ENCODE results near the gene PRKAR2A. TPM values are rescaled to one million over a fixed set of nuclear protein-coding genes. Genes with fewer than 3 reads are reported as not detected.
A peak's percentile ranks its signal among the peaks of the same experiment; 100 is the strongest.
"Not testable (repeated sequence)": the region's sequence is repeated elsewhere in the genome, so short reads cannot be mapped to it uniquely, and the experiment has no call there.

The PRKAR2A gene
- total RNA-seq, 1 experiment from 2014 or later = 29.3 TPM

GRCh38 chr3:48776854-48777253 is 70.8 kb downstream of the PRKAR2A start:
- Histone ChIP-seq H3K27me3 (ENCODE audit: control insufficient read depth, insufficient read depth, low read length) (no peaks in the 10 kb centered on the region), H3K36me3 (replicated peaks; ENCODE audit: control insufficient read depth, insufficient read depth, low read length) (no peaks in the 10 kb centered on the region), H3K4me3 (ENCODE audit: insufficient read depth, low read depth, low read length) (no peak overlapping the region)
- DNase-seq = no peak

DNA sequence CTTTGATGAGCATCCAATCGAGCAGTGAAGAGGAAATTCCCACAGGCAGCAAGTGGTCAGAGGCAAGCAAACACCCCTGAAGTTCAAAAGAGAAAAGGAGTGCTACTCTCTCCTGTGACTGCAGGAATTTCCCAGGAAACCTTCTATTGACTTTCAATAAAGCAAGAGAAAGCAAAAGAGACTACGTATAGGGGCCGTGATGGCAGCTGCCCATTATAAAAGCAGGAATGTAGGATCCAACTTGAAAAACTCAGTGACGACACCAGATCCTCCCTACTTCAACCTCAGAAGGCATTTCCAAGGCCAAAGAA is 77.5 kb downstream of the PRKAR2A start:
- H3K4me3 ChIP-seq (ENCODE audit: insufficient read depth, low read depth, low read length) = no peak overlapping the region
- H3K36me3 ChIP-seq (replicated peaks; ENCODE audit: control insufficient read depth, insufficient read depth, low read length) = no peaks in the 10 kb centered on the region; the same call in 1 of the 2 replicates
- DNase-seq = peak; percentile 18
- no peaks in the 10 kb centered on the region for H3K27me3 ChIP-seq (ENCODE audit: control insufficient read depth, insufficient read depth, low read length)

DNA sequence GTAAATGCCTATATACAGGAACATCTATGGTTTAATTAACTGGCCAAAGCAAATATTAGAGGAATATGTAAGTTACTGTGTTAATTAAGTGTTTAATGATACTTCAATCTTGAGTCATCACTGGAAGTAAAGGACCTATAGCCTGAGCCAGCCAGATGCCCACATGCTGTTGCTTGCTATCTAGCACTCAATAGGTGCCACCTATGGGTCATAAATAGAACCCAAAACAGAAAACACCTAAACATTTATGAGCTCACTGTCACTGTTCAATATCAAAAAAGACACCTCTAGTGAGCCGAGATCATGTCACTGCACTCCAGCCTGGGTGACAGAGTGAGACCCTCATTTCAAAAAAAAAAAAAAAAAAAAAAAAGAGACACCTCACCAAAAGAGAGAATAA is 82.3 kb downstream of the PRKAR2A start:
- H3K4me3 ChIP-seq (ENCODE audit: insufficient read depth, low read depth, low read length) = no peak overlapping the region
- DNase-seq = peak; percentile 23
- no peaks in the 10 kb centered on the region for H3K27me3 ChIP-seq (ENCODE audit: control insufficient read depth, insufficient read depth, low read length)
- no peaks in the 10 kb centered on the region; the same call in 1 of the 2 replicates for H3K36me3 ChIP-seq (replicated peaks; ENCODE audit: control insufficient read depth, insufficient read depth, low read length)

- no peak overlapping the region for H3K4me3 ChIP-seq (ENCODE audit: insufficient read depth, low read depth, low read length)
- no peak for DNase-seq
- H3K36me3 ChIP-seq (replicated peaks; ENCODE audit: control insufficient read depth, insufficient read depth, low read length) = no peaks in the 10 kb centered on the region; the same call in 1 of the 2 replicates
- no peaks in the 10 kb centered on the region for H3K27me3 ChIP-seq (ENCODE audit: control insufficient read depth, insufficient read depth, low read length)
These were observed 84.9 kb downstream of the PRKAR2A start for GRCh38 chr3:48762816-48763215.

- DNase-seq; H3K4me3 ChIP-seq (ENCODE audit: insufficient read depth, low read depth, low read length); H3K36me3 ChIP-seq (replicated peaks; ENCODE audit: control insufficient read depth, insufficient read depth, low read length); H3K27me3 ChIP-seq (ENCODE audit: control insufficient read depth, insufficient read depth, low read length): not testable (repeated sequence)
These were observed 87.6 kb downstream of the PRKAR2A start for GRCh38 chr3:48759991-48760540.

GRCh38 chr3:48759531-48759930 is 88.1 kb downstream of the PRKAR2A start:
- H3K27me3 ChIP-seq (ENCODE audit: control insufficient read depth, insufficient read depth, low read length); H3K36me3 ChIP-seq (replicated peaks; ENCODE audit: control insufficient read depth, insufficient read depth, low read length); DNase-seq: not testable (repeated sequence)

GRCh38 chr3:48759071-48759470 is 88.6 kb downstream of the PRKAR2A start:
- Histone ChIP-seq H3K27me3 (ENCODE audit: control insufficient read depth, insufficient read depth, low read length) (no peaks in the 10 kb centered on the region), H3K4me3 (ENCODE audit: insufficient read depth, low read depth, low read length) (no peak overlapping the region), H3K36me3 (replicated peaks; ENCODE audit: control insufficient read depth, insufficient read depth, low read length) (no peaks in the 10 kb centered on the region; the same call in 1 of the 2 replicates)
- no peak for DNase-seq

More at GRCh38 chr3:48759531-48759930, 88.1 kb downstream of the PRKAR2A start:
- H3K4me3 ChIP-seq (ENCODE audit: insufficient read depth, low read depth, low read length) = not testable (repeated sequence)

- no peak for DNase-seq
- no peaks in the 10 kb centered on the region; the same call in 1 of the 2 replicates for H3K36me3 ChIP-seq (replicated peaks; ENCODE audit: control insufficient read depth, insufficient read depth, low read length)
- no peaks in the 10 kb centered on the region for H3K27me3 ChIP-seq (ENCODE audit: control insufficient read depth, insufficient read depth, low read length)
These were observed 91.0 kb downstream of the PRKAR2A start for GRCh38 chr3:48756640-48757039.

GRCh38 chr3:48750856-48751255 is 96.8 kb downstream of the PRKAR2A start:
- no peak overlapping the region for H3K4me3 ChIP-seq (ENCODE audit: insufficient read depth, low read depth, low read length)
- H3K36me3 ChIP-seq (replicated peaks; ENCODE audit: control insufficient read depth, insufficient read depth, low read length) = peaks cover 2% of the 10 kb centered on the region
- no peak for DNase-seq
- H3K27me3 ChIP-seq (ENCODE audit: control insufficient read depth, insufficient read depth, low read length) = no peaks in the 10 kb centered on the region

More at GRCh38 chr3:48756640-48757039, 91.0 kb downstream of the PRKAR2A start:
- no peak overlapping the region for H3K4me3 ChIP-seq (ENCODE audit: insufficient read depth, low read depth, low read length)

DNA sequence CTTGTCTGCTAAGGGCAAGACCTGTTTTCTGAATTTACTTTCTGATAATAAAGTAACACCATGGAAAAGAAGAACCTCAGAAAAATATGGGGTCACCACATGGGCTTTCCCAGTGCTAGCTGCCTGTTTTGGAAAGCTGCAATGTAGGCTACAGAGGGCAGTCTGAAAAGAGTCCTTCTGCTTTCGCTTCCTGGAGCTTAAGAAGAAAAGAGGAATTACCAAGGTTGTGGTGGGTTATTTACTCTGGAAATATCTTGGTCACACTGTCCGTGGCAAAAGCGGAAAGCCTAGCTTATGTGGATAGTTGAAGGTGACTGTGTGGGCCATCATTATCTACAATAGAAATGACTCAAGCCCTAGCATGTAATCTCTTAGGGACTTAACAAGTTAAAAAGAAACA is 98.9 kb downstream of the PRKAR2A start:
- Histone ChIP-seq H3K4me3 (ENCODE audit: insufficient read depth, low read depth, low read length) (no peak overlapping the region), H3K36me3 (replicated peaks; ENCODE audit: control insufficient read depth, insufficient read depth, low read length) (peaks cover 2% of the 10 kb centered on the region), H3K27me3 (ENCODE audit: control insufficient read depth, insufficient read depth, low read length) (no peaks in the 10 kb centered on the region)
- no peak for DNase-seq

- peaks cover 2% of the 10 kb centered on the region for H3K36me3 ChIP-seq (replicated peaks; ENCODE audit: control insufficient read depth, insufficient read depth, low read length)
- H3K27me3 ChIP-seq (ENCODE audit: control insufficient read depth, insufficient read depth, low read length) = no peaks in the 10 kb centered on the region
- no peak for DNase-seq
- H3K4me3 ChIP-seq (ENCODE audit: insufficient read depth, low read depth, low read length) = no peak overlapping the region
These were observed 100.0 kb downstream of the PRKAR2A start for GRCh38 chr3:48747706-48748105.

DNA sequence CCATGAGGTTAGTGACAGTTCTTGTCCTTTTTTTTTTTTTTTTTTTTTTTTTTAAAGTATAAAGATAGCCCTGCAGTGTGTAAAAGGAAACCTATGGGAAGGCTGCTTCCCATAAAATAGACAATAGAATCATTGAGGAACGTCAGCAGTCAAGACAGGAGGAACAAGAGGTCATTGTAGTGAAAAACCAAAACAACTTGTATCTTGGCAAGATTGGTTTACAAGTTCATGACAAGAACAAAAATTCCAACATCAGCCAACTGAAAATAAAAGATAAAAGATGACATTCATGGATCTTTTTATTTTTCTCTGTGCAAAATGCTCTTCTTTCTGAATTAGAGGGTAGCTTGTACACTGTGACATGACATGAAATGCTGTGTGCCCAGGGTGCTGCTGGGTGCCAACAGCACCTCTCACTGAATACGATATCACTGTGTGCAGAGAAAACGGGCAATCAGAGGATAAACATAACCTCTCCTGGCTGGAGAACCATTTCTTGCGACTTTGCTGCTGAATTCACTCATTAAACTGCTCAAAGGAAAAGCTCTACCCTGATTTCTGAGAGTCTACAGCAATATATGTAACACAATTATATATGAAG is 100.6 kb downstream of the PRKAR2A start:
- no peaks in the 10 kb centered on the region for H3K27me3 ChIP-seq (ENCODE audit: control insufficient read depth, insufficient read depth, low read length)
- H3K4me3 ChIP-seq (ENCODE audit: insufficient read depth, low read depth, low read length) = no peak overlapping the region
- H3K36me3 ChIP-seq (replicated peaks; ENCODE audit: control insufficient read depth, insufficient read depth, low read length) = peaks cover 2% of the 10 kb centered on the region
- DNase-seq = no peak

DNA sequence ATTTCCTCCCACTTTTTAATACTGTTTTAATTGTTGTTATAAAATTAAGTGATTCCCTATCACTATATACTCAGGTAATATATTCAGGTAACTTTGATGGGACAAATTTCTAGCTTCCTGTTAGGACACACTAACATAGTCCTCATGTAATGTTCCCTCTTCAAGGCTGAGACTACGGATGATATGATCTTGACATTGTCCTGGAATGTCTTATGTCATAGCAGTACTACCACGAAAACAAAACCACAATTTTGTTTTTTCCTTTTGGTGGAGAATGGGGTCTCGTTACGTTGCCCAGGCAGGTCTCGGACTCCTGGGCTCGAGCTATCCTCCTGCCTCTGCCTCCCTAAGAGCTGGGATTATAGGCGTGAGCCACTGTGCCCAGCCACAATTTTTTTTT is 103.9 kb downstream of the PRKAR2A start:
- no peak for DNase-seq
- no peaks in the 10 kb centered on the region for H3K27me3 ChIP-seq (ENCODE audit: control insufficient read depth, insufficient read depth, low read length)
- no peak overlapping the region for H3K4me3 ChIP-seq (ENCODE audit: insufficient read depth, low read depth, low read length)
- H3K36me3 ChIP-seq (replicated peaks; ENCODE audit: control insufficient read depth, insufficient read depth, low read length) = no peaks in the 10 kb centered on the region

- not testable (repeated sequence) for H3K36me3 ChIP-seq (replicated peaks; ENCODE audit: control insufficient read depth, insufficient read depth, low read length); DNase-seq
These were observed 106.4 kb downstream of the PRKAR2A start for GRCh38 chr3:48741226-48741625.

GRCh38 chr3:48739955-48740823 is 107.5 kb downstream of the PRKAR2A start:
- no peaks in the 10 kb centered on the region for H3K36me3 ChIP-seq (replicated peaks; ENCODE audit: control insufficient read depth, insufficient read depth, low read length)
- peak; percentile 92 for DNase-seq
- H3K4me3 ChIP-seq (ENCODE audit: insufficient read depth, low read depth, low read length) = no peak overlapping the region
- no peaks in the 10 kb centered on the region for H3K27me3 ChIP-seq (ENCODE audit: control insufficient read depth, insufficient read depth, low read length)

More at GRCh38 chr3:48741226-48741625, 106.4 kb downstream of the PRKAR2A start:
- not testable (repeated sequence) for H3K4me3 ChIP-seq (ENCODE audit: insufficient read depth, low read depth, low read length); H3K27me3 ChIP-seq (ENCODE audit: control insufficient read depth, insufficient read depth, low read length)
